ENCODE measurements around the gene TMCO6.

Gene TMCO6

GRCh38 chr5:140690941-140691924 lies 52.0 kb downstream of the TMCO6 start, which contains the start of the genes HARS1 and HARS2 (continued):
- TF ChIP-seq KLF7 (tag by site-specific recombination; IDR thresholded peaks at IDR 0.05; ENCODE audit: borderline replicate concordance) (no peak), ZNF580 (tag by site-specific recombination; IDR thresholded peaks at IDR 0.05) (0 out of 2 replicates have a peak, but pooled peaks have one; percentile 53), BCL11A (tag by site-specific recombination; IDR thresholded peaks at IDR 0.05; ENCODE audit: low read depth) (no peak), ZNF391 (tag by site-specific recombination; IDR thresholded peaks at IDR 0.05; ENCODE audit: borderline replicate concordance, low read depth) (peak; percentile 76; the same call in 1 of the 2 replicates), KLF8 (tag by site-specific recombination; IDR thresholded peaks at IDR 0.05) (peak; percentile 84), ZFHX2 (tag by site-specific recombination; conservative IDR thresholded peaks at IDR 0.05) (peak; percentile 94), ZNF121 (tag by site-specific recombination; IDR thresholded peaks at IDR 0.05) (no peak), ZBTB6 (tag by site-specific recombination; IDR thresholded peaks at IDR 0.05) (peak; percentile 81; the same call in 1 of the 2 replicates), ZNF416 (tag by site-specific recombination; IDR thresholded peaks at IDR 0.05) (no peak), ZIC2 (tag by site-specific recombination; IDR thresholded peaks at IDR 0.05) (peak; percentile 67), ZXDB (tag by site-specific recombination; IDR thresholded peaks at IDR 0.05) (peak; percentile 89), ZNF76 (tag by site-specific recombination; IDR thresholded peaks at IDR 0.05; ENCODE audit: borderline replicate concordance, low read depth) (peak; percentile 77; the same call in 1 of the 2 replicates), ZNF324 (tag by site-specific recombination; IDR thresholded peaks at IDR 0.05) (peak; percentile 70), KLF1 (tag by site-specific recombination; IDR thresholded peaks at IDR 0.05) (peak; percentile 61), OVOL3 (tag by site-specific recombination; IDR thresholded peaks at IDR 0.05) (peak; percentile 7; the same call in 1 of the 2 replicates), HOXC10 (CRISPR knock-in tag; IDR thresholded peaks at IDR 0.05) (no peak), REST (tag by site-specific recombination; IDR thresholded peaks at IDR 0.05) (peak; percentile 82), ZNF629 (tag by site-specific recombination; IDR thresholded peaks at IDR 0.05) (peak; percentile 85), ZSCAN23 (tag by site-specific recombination; IDR thresholded peaks at IDR 0.05) (peak; percentile 41; the same call in 1 of the 2 replicates), ZNF341 (tag by site-specific recombination; IDR thresholded peaks at IDR 0.05; ENCODE audit: low read depth) (peak; percentile 67), ZNF555 (tag by site-specific recombination; conservative IDR thresholded peaks at IDR 0.05) (no peak), ZNF518A (tag by site-specific recombination; conservative IDR thresholded peaks at IDR 0.05; ENCODE audit: low read depth) (peak; percentile 97), ZNF529 (tag by site-specific recombination; IDR thresholded peaks at IDR 0.05; ENCODE audit: insufficient replicate concordance) (no peak), ZNF10 (tag by site-specific recombination; IDR thresholded peaks at IDR 0.05) (no peak; the same call in 1 of the 2 replicates), PRDM4 (tag by site-specific recombination; IDR thresholded peaks at IDR 0.05) (no peak), ZNF311 (tag by site-specific recombination; IDR thresholded peaks at IDR 0.05; ENCODE audit: borderline replicate concordance) (no peak)

All from HEK293 (cell line).